HepG2 (cell line): Measurements from ENCODE around the gene SNRNP27. TPM values are rescaled to one million over a fixed set of nuclear protein-coding genes. Genes with fewer than 3 reads are reported as not detected.

ENCODE experiments used
- BCL3 ChIP-seq: sonication (generic); formaldehyde crosslinking; IDR thresholded peaks from 2 replicates; pipeline ENCODE4 v1.5.1; 2020; ENCODE audit warnings: mild to moderate bottlenecking, missing genetic modification reagents, moderate library complexity
- CEBPZ ChIP-seq: IDR thresholded peaks from 2 replicates; pipeline ENCODE4 v1.6.1; 2012; ENCODE audit warnings: low read length, improper control_type of control experiment
- GFI1 ChIP-seq: sonication (generic); formaldehyde crosslinking; IDR thresholded peaks from 2 replicates; pipeline ENCODE4 v1.5.0; 2020; ENCODE audit warnings: missing genetic modification reagents, mild to moderate bottlenecking, borderline replicate concordance
- HINFP ChIP-seq: sonication (generic); formaldehyde crosslinking; IDR thresholded peaks from 2 replicates; pipeline ENCODE4 v1.4.0; 2020; ENCODE audit warnings: low read depth, mild to moderate bottlenecking, missing genetic modification reagents
- HMG20B ChIP-seq: conservative IDR thresholded peaks from 2 replicates; pipeline ENCODE4 v1.6.1; 2016; ENCODE audit warnings: missing genetic modification reagents, missing compliant biosample characterization
- NFATC3 ChIP-seq: sonication (generic); formaldehyde crosslinking; IDR thresholded peaks from 2 replicates; pipeline ENCODE4 v1.5.1; 2020; ENCODE audit warnings: mild to moderate bottlenecking, missing genetic modification reagents
- NFIC ChIP-seq: IDR thresholded peaks from 2 replicates; pipeline ENCODE4 v1.6.1; 2012; ENCODE audit warnings: mild to moderate bottlenecking, low read length, inconsistent platforms
- NONO ChIP-seq, 2 experiments: fragments of 450-650 bp in 1 of 2; sonication (generic) in 1 of 2; formaldehyde crosslinking in 1 of 2; IDR thresholded peaks in 1 of 2; conservative IDR thresholded peaks in 1 of 2; 2 replicates each; pipeline versions ENCODE4 v1.6.1 to v1.8.0; 2017 to 2022; ENCODE audit warnings: mild to moderate bottlenecking in 1 of 2, missing genetic modification reagents in 1 of 2, moderate library complexity in 1 of 2
- REXO4 ChIP-seq: sonication (generic); formaldehyde crosslinking; IDR thresholded peaks from 2 replicates; pipeline ENCODE4 v1.8.0; 2022; ENCODE audit warnings: missing genetic modification reagents, mild to moderate bottlenecking, borderline replicate concordance
- SCMH1 ChIP-seq: sonication (generic); formaldehyde crosslinking; IDR thresholded peaks from 2 replicates; pipeline ENCODE4 v1.9.0; 2021; ENCODE audit warnings: missing genetic modification reagents, mild to moderate bottlenecking, borderline replicate concordance
- SIN3A ChIP-seq: IDR thresholded peaks from 2 replicates; pipeline ENCODE4 v1.6.1; 2011; ENCODE audit warnings: low read depth, mild to moderate bottlenecking, control low read depth, low read length, borderline replicate concordance
- SP140L ChIP-seq: sonication (generic); formaldehyde crosslinking; IDR thresholded peaks from 2 replicates; pipeline ENCODE4 v1.4.0; 2020; ENCODE audit warnings: missing genetic modification reagents, borderline replicate concordance
- SPEN ChIP-seq: sonication (generic); formaldehyde crosslinking; IDR thresholded peaks from 2 replicates; pipeline ENCODE4 v1.5.1; 2020; ENCODE audit warnings: low read depth, mild to moderate bottlenecking, missing genetic modification reagents
- ZBTB4 ChIP-seq: sonication (generic); formaldehyde crosslinking; IDR thresholded peaks from 2 replicates; pipeline ENCODE4 v1.4.0; 2020; ENCODE audit warnings: missing genetic modification reagents, mild to moderate bottlenecking, borderline replicate concordance
- ZNF737 ChIP-seq: sonication (generic); formaldehyde crosslinking; IDR thresholded peaks from 2 replicates; pipeline ENCODE4 v1.5.0; 2020; ENCODE audit warnings: missing genetic modification reagents, mild to moderate bottlenecking, borderline replicate concordance
- ZNF777 ChIP-seq: sonication (generic); formaldehyde crosslinking; IDR thresholded peaks from 2 replicates; pipeline ENCODE4 v1.4.0; 2020; ENCODE audit warnings: missing genetic modification reagents
- ZNF883 ChIP-seq: sonication (generic); formaldehyde crosslinking; IDR thresholded peaks from 2 replicates; pipeline ENCODE4 v1.5.1; 2020; ENCODE audit warnings: mild to moderate bottlenecking, missing genetic modification reagents; ENCODE audit errors: not compliant biosample characterization
- ZSCAN12 ChIP-seq: sonication (generic); formaldehyde crosslinking; IDR thresholded peaks from 2 replicates; pipeline ENCODE4 v1.9.0; 2021; ENCODE audit warnings: mild to moderate bottlenecking, missing genetic modification reagents
- polyA plus RNA-seq, 8 experiments: library from polyadenylated mRNA; depleted of rRNA in 3 of 8; stranded (reverse) in 7 of 8; unstranded in 1 of 8; fragments of >200 nt; fragmentation: Illumina TruSeq in 4 of 8; extraction: Trizol in 4 of 8; gene quantifications; 2 replicates each; pipeline versions ENCODE4 v1.2.1 to v1.2.3, GENCODE V29; 2011 to 2016; ENCODE audit warnings: low read depth in 4 of 8, missing spikeins in 1 of 8, mixed read lengths in 1 of 8; ENCODE audit not compliant: insufficient read depth in 1 of 8
- total RNA-seq, 5 experiments: library from RNA; depleted of rRNA; stranded (reverse); fragments of >200 nt; fragmentation: Illumina TruSeq; extraction: Trizol; gene quantifications; 2 replicates each; pipeline ENCODE4 v1.2.3, GENCODE V29; 2016; ENCODE audit warnings: low read depth in 1 of 5

SNRNP27 gene
- total and polyA plus RNA-seq, 2 of the 13 experiments (the other 11 are each of a cell fraction or from before 2014, with no cell fraction given), result 49.8 to 54.6 TPM

GRCh38 chr2:69926849-69927515 lies 33.2 kb downstream of the SNRNP27 start (continued):
- TF ChIP-seq ZNF737 (CRISPR knock-in tag) (no peak), NFIC (no peak), NONO (IDR thresholded peaks at IDR 0.05) (no peak), NONO (CRISPR knock-in tag; conservative IDR thresholded peaks at IDR 0.05) (no peak), CEBPZ (no peak), GFI1 (0 out of 2 replicates have a peak, but pooled peaks have one; percentile 58), SIN3A (no peak), HMG20B (CRISPR knock-in tag) (no peak), HINFP (CRISPR knock-in tag) (no peak), SPEN (no peak), ZBTB4 (CRISPR knock-in tag) (no peak), NFATC3 (CRISPR knock-in tag) (no peak), BCL3 (CRISPR knock-in tag) (no peak), ZSCAN12 (CRISPR knock-in tag) (no peak), REXO4 (no peak), ZNF883 (CRISPR knock-in tag) (no peak), SP140L (CRISPR knock-in tag) (no peak), SCMH1 (CRISPR knock-in tag) (no peak), ZNF777 (no peak)
